K562 (cell line): ENCODE measurements around the gene NEU1. TPM values are rescaled to one million over a fixed set of nuclear protein-coding genes. Genes with fewer than 3 reads are reported as not detected.
A peak's percentile ranks its signal among the peaks of the same experiment; 100 is the strongest.

ENCODE experiments used
- GABPA ChIP-seq: fragments of 200-800 bp; sonication (Bioruptor generic); conservative IDR thresholded peaks from 2 replicates; pipeline ENCODE4 v1.6.1; 2016; ENCODE audit warnings: low read depth, missing genetic modification characterization, missing compliant biosample characterization
- GATAD2B ChIP-seq: fragments of 450-650 bp; IDR thresholded peaks from 2 replicates; pipeline ENCODE4 v1.6.1; 2017; ENCODE audit warnings: mild to moderate bottlenecking, borderline replicate concordance
- PCBP1 ChIP-seq: fragments of 200-400 bp; formaldehyde crosslinking; IDR thresholded peaks from 2 replicates; pipeline ENCODE4 v1.6.1; 2018; ENCODE audit warnings: mild to moderate bottlenecking, low read depth, low read length; ENCODE audit not compliant: poor library complexity, severe bottlenecking
- TGIF2 ChIP-seq: sonication (generic); formaldehyde crosslinking; IDR thresholded peaks from 2 replicates; pipeline ENCODE4 v1.8.1; 2022; ENCODE audit warnings: mild to moderate bottlenecking, missing genetic modification reagents, moderate library complexity
- ZNF707 ChIP-seq: fragments of 250-450 bp; sonication (Bioruptor Pico); conservative IDR thresholded peaks from 2 replicates; pipeline ENCODE4 v1.8.0; 2022; ENCODE audit warnings: inconsistent platforms, mild to moderate bottlenecking, moderate library complexity
- polyA plus RNA-seq, 8 experiments: library from polyadenylated mRNA; depleted of rRNA in 4 of 8; stranded (reverse) in 5 of 8; unstranded in 3 of 8; fragments of >200 nt; fragmentation: Nextera tagmentation in 2 of 8; fragmentation: Illumina TruSeq in 1 of 8; extraction: Ambion mirVana in 2 of 8; extraction: Trizol in 1 of 8; gene quantifications; 2 replicates each; pipeline versions ENCODE4 v1.2.1 to v1.2.3, GENCODE V29; 2011 to 2014; ENCODE audit warnings: inconsistent platforms in 1 of 8, missing spikeins in 1 of 8
- total RNA-seq, 7 experiments: library from RNA; depleted of rRNA in 6 of 7; stranded (reverse); fragments of >200 nt in 6 of 7; fragmentation: Illumina TruSeq in 2 of 7; extraction: Trizol in 2 of 7; gene quantifications; 2 replicates each; pipeline versions ENCODE4 v1.2.1 to v1.2.3, GENCODE V29; 2011 to 2021; ENCODE audit warnings: low replicate concordance in 1 of 7
- TF ChIP-seq, protein P1 (sequence below): fragments of 450-650 bp; IDR thresholded peaks from 2 replicates; pipeline ENCODE4 v1.6.1; 2018; ENCODE audit not compliant: partially characterized antibody
- TF ChIP-seq, protein P2 (sequence below), 3 experiments: fragments of 200-800 bp in 1 of 3; fragments of 250-450 bp in 1 of 3; fragments of 450-650 bp in 1 of 3; sonication (Bioruptor Pico) in 1 of 3; sonication (Bioruptor generic) in 1 of 3; formaldehyde crosslinking in 1 of 3; IDR thresholded peaks; 2 replicates each; pipeline versions ENCODE4 v1.6.1 to v1.8.0; 2016 to 2022; ENCODE audit warnings: mild to moderate bottlenecking in 2 of 3, missing genetic modification characterization in 2 of 3, missing compliant biosample characterization in 1 of 3, moderate library complexity in 1 of 3

The NEU1 gene
- total and polyA plus RNA-seq, 9 of the 15 experiments (the other 6 are each of a cell fraction or from before 2014, with no cell fraction given), result 14.8 to 67.8 (median 51.0) TPM

DNA sequence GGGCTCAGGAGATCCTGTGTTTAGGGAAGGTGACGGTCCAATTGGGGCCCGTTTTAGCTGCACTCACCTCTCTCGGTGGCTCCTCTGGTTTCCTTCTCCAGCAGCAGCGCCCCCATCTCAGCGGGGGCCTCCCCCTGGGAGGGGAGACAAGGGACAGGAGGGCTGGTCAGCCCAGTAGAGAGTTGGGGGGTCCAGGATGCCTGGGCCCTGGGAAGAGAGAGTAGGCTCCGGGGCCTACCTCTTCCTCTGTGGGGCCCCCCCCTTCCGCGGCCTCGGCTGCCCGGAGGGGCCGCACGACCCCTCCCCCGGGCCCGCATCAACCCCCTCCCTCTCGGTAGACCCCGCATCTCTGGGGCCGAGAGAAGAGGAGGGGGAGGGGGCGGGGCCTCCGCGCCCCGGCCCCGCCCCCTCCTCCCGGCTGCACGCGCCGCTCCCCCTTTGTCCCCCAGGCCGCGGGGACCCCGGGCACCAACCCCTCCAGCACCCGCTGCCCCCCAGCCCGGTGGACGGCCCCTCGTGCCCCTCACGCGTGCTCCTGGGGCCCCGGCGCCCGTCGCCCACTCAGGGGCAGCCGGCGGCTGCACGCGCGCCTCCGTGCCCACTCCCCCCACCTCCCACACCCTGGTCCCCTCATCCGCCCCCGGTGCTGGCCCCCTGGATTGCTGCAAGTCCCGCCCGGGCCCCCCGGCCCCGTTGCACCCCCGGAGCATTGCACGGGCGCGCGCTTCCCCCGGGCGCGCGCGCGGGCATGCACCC, 34.4 kb upstream of the NEU1 start (continued):
- TF ChIP-seq, protein P1, sequence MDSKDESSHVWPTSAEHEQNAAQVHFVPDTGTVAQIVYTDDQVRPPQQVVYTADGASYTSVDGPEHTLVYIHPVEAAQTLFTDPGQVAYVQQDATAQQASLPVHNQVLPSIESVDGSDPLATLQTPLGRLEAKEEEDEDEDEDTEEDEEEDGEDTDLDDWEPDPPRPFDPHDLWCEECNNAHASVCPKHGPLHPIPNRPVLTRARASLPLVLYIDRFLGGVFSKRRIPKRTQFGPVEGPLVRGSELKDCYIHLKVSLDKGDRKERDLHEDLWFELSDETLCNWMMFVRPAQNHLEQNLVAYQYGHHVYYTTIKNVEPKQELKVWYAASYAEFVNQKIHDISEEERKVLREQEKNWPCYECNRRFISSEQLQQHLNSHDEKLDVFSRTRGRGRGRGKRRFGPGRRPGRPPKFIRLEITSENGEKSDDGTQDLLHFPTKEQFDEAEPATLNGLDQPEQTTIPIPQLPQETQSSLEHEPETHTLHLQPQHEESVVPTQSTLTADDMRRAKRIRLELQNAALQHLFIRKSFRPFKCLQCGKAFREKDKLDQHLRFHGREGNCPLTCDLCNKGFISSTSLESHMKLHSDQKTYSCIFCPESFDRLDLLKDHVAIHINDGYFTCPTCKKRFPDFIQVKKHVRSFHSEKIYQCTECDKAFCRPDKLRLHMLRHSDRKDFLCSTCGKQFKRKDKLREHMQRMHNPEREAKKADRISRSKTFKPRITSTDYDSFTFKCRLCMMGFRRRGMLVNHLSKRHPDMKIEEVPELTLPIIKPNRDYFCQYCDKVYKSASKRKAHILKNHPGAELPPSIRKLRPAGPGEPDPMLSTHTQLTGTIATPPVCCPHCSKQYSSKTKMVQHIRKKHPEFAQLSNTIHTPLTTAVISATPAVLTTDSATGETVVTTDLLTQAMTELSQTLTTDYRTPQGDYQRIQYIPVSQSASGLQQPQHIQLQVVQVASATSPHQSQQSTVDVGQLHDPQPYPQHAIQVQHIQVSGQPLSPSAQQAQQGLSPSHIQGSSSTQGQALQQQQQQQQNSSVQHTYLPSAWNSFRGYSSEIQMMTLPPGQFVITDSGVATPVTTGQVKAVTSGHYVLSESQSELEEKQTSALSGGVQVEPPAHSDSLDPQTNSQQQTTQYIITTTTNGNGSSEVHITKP, result peak; percentile 43
- TF ChIP-seq GABPA (0 out of 2 replicates have a peak, but pooled peaks have one; percentile 15), PCBP1 (peak; percentile 86), GATAD2B (0 out of 2 replicates have a peak, but pooled peaks have one; percentile 80), TGIF2 (peak; percentile 53; the same call in 1 of the 2 replicates), ZNF707 (CRISPR knock-in tag) (no peak)
- TF ChIP-seq, protein P2, sequence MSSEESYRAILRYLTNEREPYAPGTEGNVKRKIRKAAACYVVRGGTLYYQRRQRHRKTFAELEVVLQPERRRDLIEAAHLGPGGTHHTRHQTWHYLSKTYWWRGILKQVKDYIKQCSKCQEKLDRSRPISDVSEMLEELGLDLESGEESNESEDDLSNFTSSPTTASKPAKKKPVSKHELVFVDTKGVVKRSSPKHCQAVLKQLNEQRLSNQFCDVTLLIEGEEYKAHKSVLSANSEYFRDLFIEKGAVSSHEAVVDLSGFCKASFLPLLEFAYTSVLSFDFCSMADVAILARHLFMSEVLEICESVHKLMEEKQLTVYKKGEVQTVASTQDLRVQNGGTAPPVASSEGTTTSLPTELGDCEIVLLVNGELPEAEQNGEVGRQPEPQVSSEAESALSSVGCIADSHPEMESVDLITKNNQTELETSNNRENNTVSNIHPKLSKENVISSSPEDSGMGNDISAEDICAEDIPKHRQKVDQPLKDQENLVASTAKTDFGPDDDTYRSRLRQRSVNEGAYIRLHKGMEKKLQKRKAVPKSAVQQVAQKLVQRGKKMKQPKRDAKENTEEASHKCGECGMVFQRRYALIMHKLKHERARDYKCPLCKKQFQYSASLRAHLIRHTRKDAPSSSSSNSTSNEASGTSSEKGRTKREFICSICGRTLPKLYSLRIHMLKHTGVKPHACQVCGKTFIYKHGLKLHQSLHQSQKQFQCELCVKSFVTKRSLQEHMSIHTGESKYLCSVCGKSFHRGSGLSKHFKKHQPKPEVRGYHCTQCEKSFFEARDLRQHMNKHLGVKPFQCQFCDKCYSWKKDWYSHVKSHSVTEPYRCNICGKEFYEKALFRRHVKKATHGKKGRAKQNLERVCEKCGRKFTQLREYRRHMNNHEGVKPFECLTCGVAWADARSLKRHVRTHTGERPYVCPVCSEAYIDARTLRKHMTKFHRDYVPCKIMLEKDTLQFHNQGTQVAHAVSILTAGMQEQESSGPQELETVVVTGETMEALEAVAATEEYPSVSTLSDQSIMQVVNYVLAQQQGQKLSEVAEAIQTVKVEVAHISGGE (CRISPR knock-in tag; IDR thresholded peaks at IDR 0.05), result peak in 1 of 3 experiments; percentile 18; a peak in 1 of 6 replicates
